Measurements from ENCODE around the gene ZNF778.

The ZNF778 gene

GRCh38 chr16:89275837-89276720, 58.6 kb downstream of the ZNF778 start:
- no peak for DNase-seq (ENCODE audit: low read depth, low spot score)

- DNase-seq (ENCODE audit: low read depth, low spot score), result no peak
Measured at GRCh38 chr16:89277049-89277448, 59.5 kb downstream of the ZNF778 start.

GRCh38 chr16:89277641-89278341, 60.3 kb downstream of the ZNF778 start:
- DNase-seq (ENCODE audit: low read depth, low spot score), result no peak

GRCh38 chr16:89278441-89279240, 61.1 kb downstream of the ZNF778 start:
- DNase-seq (ENCODE audit: low read depth, low spot score), result no peak

- no peak for DNase-seq (ENCODE audit: low read depth, low spot score)
Measured at GRCh38 chr16:89279666-89280481, 62.4 kb downstream of the ZNF778 start.

GRCh38 chr16:89280546-89281188, 63.2 kb downstream of the ZNF778 start:
- DNase-seq (ENCODE audit: low read depth, low spot score), result no peak

- no peak for DNase-seq (ENCODE audit: low read depth, low spot score)
Measured at GRCh38 chr16:89281189-89281577, 63.7 kb downstream of the ZNF778 start.

- DNase-seq (ENCODE audit: low read depth, low spot score), result no peak
Measured at GRCh38 chr16:89281829-89282228, 64.3 kb downstream of the ZNF778 start.

GRCh38 chr16:89282523-89282922, 65.0 kb downstream of the ZNF778 start:
- no peak for DNase-seq (ENCODE audit: low read depth, low spot score)

GRCh38 chr16:89283449-89283848, 65.9 kb downstream of the ZNF778 start:
- no peak for DNase-seq (ENCODE audit: low read depth, low spot score)

GRCh38 chr16:89285381-89285780, 67.9 kb downstream of the ZNF778 start:
- no peak for DNase-seq (ENCODE audit: low read depth, low spot score)

- DNase-seq (ENCODE audit: low read depth, low spot score), result no peak
Measured at GRCh38 chr16:89286096-89286495, 68.6 kb downstream of the ZNF778 start.
